Measurements from ENCODE around the gene ZNRF1.

GRCh38 chr16:75147968-75148310, 149.1 kb downstream of the ZNRF1 start:
- no peak for TF ChIP-seq NANOG (IDR thresholded peaks at IDR 0.05; ENCODE audit: insufficient read depth, low read depth, low read length, poor library complexity, severe bottlenecking)
- no peak for TF ChIP-seq CTCF (IDR thresholded peaks at IDR 0.05; ENCODE audit: control extremely low read depth in 1 of 3, insufficient read depth in 1 of 3, low read depth in 1 of 3, low read length in 3 of 3)
- no peak for TF ChIP-seq EP300 (IDR thresholded peaks at IDR 0.05; ENCODE audit: borderline replicate concordance in 1 of 2, low read depth in 2 of 2, low read length in 2 of 2)
- no peak for TF ChIP-seq SRF (IDR thresholded peaks at IDR 0.05; ENCODE audit: low read depth, low read length)
- TF ChIP-seq TCF12 (IDR thresholded peaks at IDR 0.05; ENCODE audit: low read depth, low read length): no peak
- TF ChIP-seq BRCA1 (IDR thresholded peaks at IDR 0.05; ENCODE audit: low read depth, low read length): no peak
- TF ChIP-seq ZNF274 (IDR thresholded peaks at IDR 0.05; ENCODE audit: borderline replicate concordance, extremely low read depth, low read length): no peak
- no peak for TF ChIP-seq CHD7 (IDR thresholded peaks at IDR 0.05; ENCODE audit: insufficient replicate concordance, low read length)
- TF ChIP-seq RFX5 (IDR thresholded peaks at IDR 0.05; ENCODE audit: borderline replicate concordance, low read depth, low read length): no peak
- no peak for TF ChIP-seq USF2 (IDR thresholded peaks at IDR 0.05; ENCODE audit: low read length)

All from H1 (cell line).